ENCODE results near the gene CTIF.
"Not testable (repeated sequence)": the region's sequence is repeated elsewhere in the genome, so short reads cannot be mapped to it uniquely, and the experiment has no call there.

Gene CTIF

GRCh38 chr18:48861181-48861708, 322.4 kb downstream of the CTIF start:
- no peak for DNase-seq

GRCh38 chr18:48862132-48862531, 323.3 kb downstream of the CTIF start:
- no peak for DNase-seq

GRCh38 chr18:48862678-48863270, 323.9 kb downstream of the CTIF start:
- no peak for DNase-seq

- no peak for DNase-seq
Observed at GRCh38 chr18:48863432-48864065, 324.7 kb downstream of the CTIF start.

GRCh38 chr18:48864876-48865275, 326.0 kb downstream of the CTIF start:
- DNase-seq: no peak

GRCh38 chr18:48866028-48866733, 327.4 kb downstream of the CTIF start:
- no peak for DNase-seq

GRCh38 chr18:48866856-48867255, 328.0 kb downstream of the CTIF start:
- DNase-seq: no peak

GRCh38 chr18:48867978-48868377, 329.1 kb downstream of the CTIF start:
- DNase-seq: no peak

- DNase-seq: no peak
Observed at GRCh38 chr18:48868468-48869466, 329.9 kb downstream of the CTIF start.

GRCh38 chr18:48869591-48869990, 330.8 kb downstream of the CTIF start:
- DNase-seq: no peak

- not testable (repeated sequence) for DNase-seq
Observed at GRCh38 chr18:48870926-48871325, 332.1 kb downstream of the CTIF start.

GRCh38 chr18:48871391-48872166, 332.7 kb downstream of the CTIF start:
- DNase-seq: no peak

- DNase-seq: no peak
Observed at GRCh38 chr18:48872234-48873145, 333.7 kb downstream of the CTIF start.

- DNase-seq: no peak
Observed at GRCh38 chr18:48874233-48874632, 335.4 kb downstream of the CTIF start.

- DNase-seq: no peak
Observed at GRCh38 chr18:48874701-48875162, 335.9 kb downstream of the CTIF start.

GRCh38 chr18:48875314-48875941, 336.6 kb downstream of the CTIF start:
- no peak for DNase-seq

GRCh38 chr18:48875942-48876511, 337.2 kb downstream of the CTIF start:
- no peak for DNase-seq

GRCh38 chr18:48876590-48876989, 337.8 kb downstream of the CTIF start:
- DNase-seq: no peak

- DNase-seq: no peak
Observed at GRCh38 chr18:48877941-48878340, 339.1 kb downstream of the CTIF start.

GRCh38 chr18:48878471-48878870, 339.6 kb downstream of the CTIF start:
- no peak for DNase-seq

Data from cortex of kidney (tissue), 1 donor.